Aorta (tissue), 5 donors: ENCODE results near the gene PDE10A. TPM values are rescaled to one million over a fixed set of nuclear protein-coding genes. Genes with fewer than 3 reads are reported as not detected.
"Not testable (repeated sequence)": the region's sequence is repeated elsewhere in the genome, so short reads cannot be mapped to it uniquely, and the experiment has no call there.

ENCODE experiments used
- ATAC-seq: fragments of 200-7000 bp; cut with Tn5 transposase; one replicate; pipeline ENCODE4 v1.9.1; 2022; ENCODE audit warnings: moderate library complexity; ENCODE audit not compliant: low FRiP score
- DNase-seq, 2 donors: peaks; one replicate each; pipeline ENCODE4 v3.0.0-alpha.2; 2020
- H3K27ac ChIP-seq, 2 donors: one replicate each; pipeline ENCODE4 v1.5.1; 2013; ENCODE audit warnings: low read length in 2 of 2, mild to moderate bottlenecking in 2 of 2, moderate library complexity in 2 of 2, control low read depth in 1 of 2, inconsistent platforms in 1 of 2, low read depth in 1 of 2
- H3K27me3 ChIP-seq, 2 donors: one replicate each; pipeline ENCODE4 v1.6.1; 2013; ENCODE audit warnings: control low read depth in 1 of 2, low read length in 1 of 2, mild to moderate bottlenecking in 1 of 2, moderate library complexity in 1 of 2; ENCODE audit not compliant: insufficient read depth in 2 of 2, control insufficient read depth in 1 of 2
- H3K36me3 ChIP-seq, 2 donors: one replicate each; pipeline ENCODE4 v1.6.1; 2013; ENCODE audit warnings: control low read depth in 1 of 2, low read length in 1 of 2, mild to moderate bottlenecking in 1 of 2; ENCODE audit not compliant: insufficient read depth in 2 of 2, control insufficient read depth in 1 of 2
- H3K4me1 ChIP-seq, 2 donors: one replicate each; pipeline ENCODE4 v1.6.1; 2013; ENCODE audit warnings: low read length in 2 of 2, control low read depth in 1 of 2, mild to moderate bottlenecking in 1 of 2, moderate library complexity in 1 of 2; ENCODE audit not compliant: insufficient read depth in 2 of 2, control insufficient read depth in 1 of 2
- H3K4me3 ChIP-seq, 2 donors: one replicate each; pipeline ENCODE4 v1.5.1; 2013; ENCODE audit warnings: low read length in 2 of 2, control low read depth in 1 of 2, mild to moderate bottlenecking in 1 of 2
- H3K9me3 ChIP-seq: one replicate; pipeline ENCODE4 v1.6.1; 2013; ENCODE audit warnings: mild to moderate bottlenecking, low read length; ENCODE audit not compliant: control insufficient read depth
- WGBS, 2 donors: extraction: QIAGEN DNeasy Blood & Tissue Kit; methylation state at CpG; one replicate each; pipeline ENCODE4 v1.1.7; 2013; 5-methylcytosine and 5-hydroxymethylcytosine counted together
- intact Hi-C, 2 donors: fragments of 100-400 bp; cut with DNase I; formaldehyde crosslinking; loops; one replicate each; pipeline versions ENCODE4 v1.14.2 to v1.15.0; 2022
- polyA plus RNA-seq, 2 donors: library from polyadenylated mRNA; stranded (reverse); fragments of 200-250 nt; gene quantifications; one replicate each; pipeline ENCODE4 v1.2.3, GENCODE V29; 2013
- total RNA-seq, 2 donors: library from RNA; stranded (reverse); fragmentation: NEBNext Ultra II Directional; extraction: Animal tissue kit (Norgen Biotek cat#: 25700); gene quantifications; one replicate each; pipeline ENCODE4 v1.2.1, GENCODE V29; 2021
- donor health status: healthy with polysubstance abuse.
- donor health status: Bipolar disorder and iron deficiency.
- donor health status: DM: no; HTN: no; CAD: no.
- donor health status: DM: no; HTN: no; CAD: no.
- donor health status: DM: yes; HTN: yes; CAD: no.

PDE10A gene
- total and polyA plus RNA-seq, 4 donors: 0.75 to 17.1 (median 6.2) TPM

GRCh38 chr6:165515963-165516624, 146.9 kb downstream of the PDE10A start:
- peaks cover 4% of the 10 kb centered on the region for H3K9me3 ChIP-seq

DNA sequence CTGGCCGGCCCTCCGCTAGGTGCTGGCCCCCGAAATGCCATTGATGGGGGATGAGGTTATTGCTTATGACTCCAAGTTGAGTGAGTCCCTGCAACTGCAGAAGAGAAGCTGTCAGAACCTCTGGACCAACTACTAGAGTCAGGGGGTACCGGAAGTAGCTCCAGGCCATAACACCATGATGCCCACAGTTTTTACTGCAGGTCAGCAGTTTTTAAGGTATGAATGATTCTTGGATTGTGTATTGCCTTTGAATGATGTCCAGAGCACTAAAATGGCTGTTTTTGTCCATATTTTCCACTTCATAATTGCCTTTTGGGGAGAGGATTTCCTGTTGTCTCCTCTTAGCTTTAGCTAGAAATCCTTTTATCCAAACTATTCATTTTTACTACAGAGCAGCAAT, 148.4 kb downstream of the PDE10A start:
- H3K27ac ChIP-seq: no peak overlapping the region
- H3K36me3 ChIP-seq: no peaks in the 10 kb centered on the region
- no peaks in the 10 kb centered on the region for H3K27me3 ChIP-seq
- H3K4me1 ChIP-seq: no peaks in the 10 kb centered on the region
- H3K9me3 ChIP-seq: peaks cover 4% of the 10 kb centered on the region
- WGBS, 2 donors: 98% methylated on average over 4 of the region's 4 CpGs
- no peak overlapping the region for H3K4me3 ChIP-seq
- no peak for ATAC-seq
- intact Hi-C loops: no loop called here
- no peak for DNase-seq

More at GRCh38 chr6:165515963-165516624, 146.9 kb downstream of the PDE10A start:
- WGBS, 2 donors: 93 to 95% methylated on average over 6 of the region's 6 CpGs
- Histone ChIP-seq H3K27me3 (no peaks in the 10 kb centered on the region), H3K4me3 (no peak overlapping the region), H3K36me3 (no peaks in the 10 kb centered on the region), H3K4me1 (no peaks in the 10 kb centered on the region), H3K27ac (no peak overlapping the region)
- no peak for ATAC-seq
- intact Hi-C loops: no loop called here
- no peak for DNase-seq

DNA sequence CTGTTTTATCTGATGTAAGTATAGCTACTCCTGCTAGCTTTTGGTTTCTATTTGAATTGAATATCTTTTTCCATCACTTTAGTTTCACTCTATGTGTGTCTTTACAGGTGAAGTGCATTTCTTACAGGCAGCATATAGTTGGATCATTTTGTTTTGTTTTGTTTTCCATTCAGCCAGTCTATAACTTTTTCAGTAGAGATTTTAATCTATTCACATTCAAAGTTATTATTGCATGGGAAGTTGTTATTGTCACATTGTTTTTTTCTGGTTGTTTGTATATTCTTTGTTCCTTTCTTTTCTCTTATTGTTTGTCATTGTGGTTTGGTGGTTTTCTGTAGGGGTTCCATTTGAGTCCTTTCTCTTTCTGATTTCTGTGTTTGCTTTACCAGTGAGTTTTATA, 151.2 kb downstream of the PDE10A start:
- no peak overlapping the region for H3K27ac ChIP-seq
- no peaks in the 10 kb centered on the region for H3K36me3 ChIP-seq
- H3K9me3 ChIP-seq: no peaks in the 10 kb centered on the region
- no peaks in the 10 kb centered on the region for H3K27me3 ChIP-seq
- intact Hi-C loops: no loop called here
- ATAC-seq (no peak), DNase-seq (no peak)
- no peak overlapping the region for H3K4me3 ChIP-seq
- no peaks in the 10 kb centered on the region for H3K4me1 ChIP-seq

DNA sequence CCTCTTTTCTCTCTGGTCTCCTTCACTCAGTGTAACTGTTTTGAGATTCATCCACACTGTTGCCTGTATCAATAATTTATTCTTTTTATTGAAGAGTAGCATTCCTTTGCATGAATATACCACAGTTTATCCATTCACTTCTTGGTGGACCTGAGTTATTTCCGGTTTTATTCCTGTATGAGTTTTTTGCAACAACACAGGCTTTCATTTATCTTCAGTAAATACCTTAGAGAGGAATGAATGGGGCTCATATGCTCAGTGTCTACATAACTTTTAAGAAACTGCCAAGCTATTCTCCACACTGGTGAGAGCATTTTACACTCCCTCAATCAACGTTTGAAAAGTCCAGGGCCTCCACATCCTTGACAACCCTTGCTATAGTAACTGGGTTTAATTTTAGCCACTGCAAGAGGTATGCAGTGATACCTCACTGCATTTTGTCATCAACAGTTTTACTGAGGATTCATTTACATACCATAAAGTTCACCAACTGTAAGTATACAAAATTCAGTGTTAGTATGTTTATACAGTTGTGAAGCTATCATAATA, 154.6 kb downstream of the PDE10A start:
- ATAC-seq (no peak), DNase-seq (no peak)
- no peaks in the 10 kb centered on the region for H3K36me3 ChIP-seq
- H3K4me3 ChIP-seq: no peak overlapping the region
- no peaks in the 10 kb centered on the region for H3K9me3 ChIP-seq
- H3K27me3 ChIP-seq: no peaks in the 10 kb centered on the region
- peaks cover 0 to 2% of the 10 kb centered on the region in 2 donors for H3K4me1 ChIP-seq
- H3K27ac ChIP-seq: no peak overlapping the region
- intact Hi-C loops: no loop called here
- whole genome bisulfite sequencing, 2 donors: 23 to 29% methylated on average over 2 of the region's 2 CpGs

DNA sequence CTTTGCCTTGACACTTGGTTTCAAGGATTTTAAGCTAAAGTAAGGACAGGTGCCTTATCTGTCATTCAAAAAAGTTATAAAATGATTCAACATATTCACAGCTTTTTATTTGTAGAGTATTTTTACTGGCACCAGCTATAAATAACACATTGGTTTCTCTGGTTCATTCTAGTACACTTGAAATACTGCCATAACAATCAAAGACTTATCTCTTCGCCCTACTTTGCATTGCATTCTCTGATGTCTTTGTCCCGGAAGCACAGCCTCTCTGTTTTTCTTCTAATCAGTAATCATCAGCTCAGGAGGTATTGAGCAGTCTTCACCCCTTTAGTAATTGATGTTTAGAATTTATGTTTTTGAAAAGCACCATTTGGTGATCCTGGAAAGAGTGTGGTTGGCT, 156.4 kb downstream of the PDE10A start:
- 8 to 12% methylated on average over 2 of the region's 2 CpGs for WGBS, 2 donors
- ATAC-seq: no peak
- Histone ChIP-seq H3K4me1 (peaks cover 0 to 2% of the 10 kb centered on the region in 2 donors), H3K9me3 (no peaks in the 10 kb centered on the region), H3K4me3 (no peak overlapping the region), H3K36me3 (no peaks in the 10 kb centered on the region), H3K27me3 (no peaks in the 10 kb centered on the region), H3K27ac (no peak overlapping the region)
- DNase-seq: no peak
- intact Hi-C loops: no loop called here

- intact Hi-C loops, H3K4me3 ChIP-seq, H3K9me3 ChIP-seq, H3K36me3 ChIP-seq, H3K27me3 ChIP-seq, H3K4me1 ChIP-seq, ATAC-seq, DNase-seq, H3K27ac ChIP-seq: not testable (repeated sequence)
- 86 to 88% methylated on average over 6 of the region's 6 CpGs for WGBS, 2 donors
These were observed 162.7 kb downstream of the PDE10A start for GRCh38 chr6:165500214-165500907.

DNA sequence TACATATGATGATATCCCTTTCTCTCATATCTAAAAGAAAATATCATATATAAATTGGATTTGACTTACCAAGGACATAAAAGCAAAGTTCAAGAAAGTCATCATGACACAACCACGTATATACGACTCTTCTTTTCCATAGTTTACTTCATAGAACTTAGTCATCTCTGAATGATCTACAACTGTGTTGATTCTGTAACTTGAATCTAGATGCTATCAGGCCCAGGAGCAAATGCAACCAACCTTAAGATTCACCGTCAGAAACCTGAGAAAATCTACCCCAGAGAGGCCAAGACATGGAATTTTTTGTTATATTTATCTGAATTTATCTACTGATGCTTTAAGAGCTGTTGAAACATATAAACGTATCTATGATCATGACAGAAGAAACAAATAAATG, 165.6 kb downstream of the PDE10A start:
- intact Hi-C loops: no loop called here
- Histone ChIP-seq H3K4me1 (no peaks in the 10 kb centered on the region), H3K36me3 (no peaks in the 10 kb centered on the region), H3K27ac (no peak overlapping the region), H3K27me3 (no peaks in the 10 kb centered on the region), H3K9me3 (no peaks in the 10 kb centered on the region), H3K4me3 (no peak overlapping the region)
- whole genome bisulfite sequencing, 2 donors: 88 to 92% methylated on average over 4 of the region's 4 CpGs
- ATAC-seq (no peak), DNase-seq (no peak)

- no peaks in the 10 kb centered on the region for H3K9me3 ChIP-seq
- WGBS, 2 donors: 85 to 87% methylated on average over 9 of the region's 9 CpGs
- H3K36me3 ChIP-seq: no peaks in the 10 kb centered on the region
- no peaks in the 10 kb centered on the region for H3K27me3 ChIP-seq
- H3K4me1 ChIP-seq: no peaks in the 10 kb centered on the region
- no peak overlapping the region for H3K27ac ChIP-seq
- ATAC-seq (peak; percentile 15), DNase-seq (no peak)
- intact Hi-C loops: no loop called here
- no peak overlapping the region for H3K4me3 ChIP-seq
These were observed 174.3 kb downstream of the PDE10A start for GRCh38 chr6:165488624-165489295.
